Stimulated activated effector memory CD8-positive, alpha-beta T cell treated with anti-CD3 and anti-CD28 coated beads, Interleukin-12 subunit alpha, Interleukin-12 subunit beta, amount 100 ng/mL, for 72 hours (primary cell): ENCODE data around the gene PPM1L.

ENCODE experiments used
- ATAC-seq: fragments of 150-1000 bp; cut with Tn5 transposase; 2 replicates; pipeline ENCODE4 v1.10.0; 2021
- DNase-seq, 2 donors: peaks; one replicate each; pipeline ENCODE4 v3.0.0; 2021 to 2022; ENCODE audit warnings: low spot score in 2 of 2
- H3K27ac Mint-ChIP-seq: one replicate; pipeline ENCODE4 v1.8.0; 2022; ENCODE audit warnings: mild to moderate bottlenecking, mixed read lengths
- H3K36me3 Mint-ChIP-seq: one replicate; pipeline ENCODE4 v1.8.0; 2022; ENCODE audit warnings: mild to moderate bottlenecking, mixed read lengths
- H3K4me1 Mint-ChIP-seq: one replicate; pipeline ENCODE4 v1.8.0; 2022; ENCODE audit warnings: mixed read lengths
- H3K4me3 Mint-ChIP-seq: one replicate; pipeline ENCODE4 v1.8.0; 2022; ENCODE audit warnings: mild to moderate bottlenecking, mixed read lengths
- H3K9me3 Mint-ChIP-seq: one replicate; pipeline ENCODE4 v1.8.0; 2022; ENCODE audit warnings: mixed read lengths

Gene PPM1L

DNA sequence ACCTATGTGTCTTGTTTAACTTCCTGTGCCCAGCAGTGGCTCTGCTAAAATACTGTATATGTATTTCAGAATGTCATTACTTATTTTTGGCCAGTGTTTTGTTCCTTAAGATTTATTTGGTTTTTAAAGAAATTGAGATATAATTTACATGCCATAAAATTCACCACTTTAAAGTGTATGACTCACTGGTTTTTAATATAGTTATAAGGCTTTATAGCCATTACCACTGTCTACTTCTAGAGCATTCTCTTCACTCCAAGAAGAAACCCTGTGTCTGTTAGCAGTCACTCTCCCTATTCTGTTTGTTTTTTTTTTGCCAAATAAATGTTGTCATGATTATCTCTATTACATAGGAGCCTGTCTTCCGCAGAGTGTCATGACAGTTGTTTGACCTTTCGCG is 25.8 kb downstream of the PPM1L start:
- no peak for ATAC-seq

GRCh38 chr3:160784853-160785252 is 28.8 kb downstream of the PPM1L start:
- Mint-ChIP-seq H3K27ac (no peak overlapping the region), H3K9me3 (no peaks in the 10 kb centered on the region), H3K4me3 (no peak overlapping the region), H3K36me3 (no peaks in the 10 kb centered on the region), H3K4me1 (peaks cover 7% of the 10 kb centered on the region)
- no peak for ATAC-seq
- no peak for DNase-seq

More for the DNA sequence above, 25.8 kb downstream of the PPM1L start:
- Mint-ChIP-seq H3K36me3 (no peaks in the 10 kb centered on the region), H3K9me3 (no peaks in the 10 kb centered on the region), H3K4me3 (no peak overlapping the region), H3K27ac (no peak overlapping the region), H3K4me1 (peaks cover 7% of the 10 kb centered on the region)
- DNase-seq = no peak

- no peak overlapping the region for H3K4me3 Mint-ChIP-seq
- no peaks in the 10 kb centered on the region for H3K36me3 Mint-ChIP-seq
- no peak for ATAC-seq
- H3K9me3 Mint-ChIP-seq = no peaks in the 10 kb centered on the region
- H3K27ac Mint-ChIP-seq = no peak overlapping the region
- peaks cover 2% of the 10 kb centered on the region for H3K4me1 Mint-ChIP-seq
- no peak for DNase-seq
Measured at GRCh38 chr3:160790726-160791125, 34.7 kb downstream of the PPM1L start.

DNA sequence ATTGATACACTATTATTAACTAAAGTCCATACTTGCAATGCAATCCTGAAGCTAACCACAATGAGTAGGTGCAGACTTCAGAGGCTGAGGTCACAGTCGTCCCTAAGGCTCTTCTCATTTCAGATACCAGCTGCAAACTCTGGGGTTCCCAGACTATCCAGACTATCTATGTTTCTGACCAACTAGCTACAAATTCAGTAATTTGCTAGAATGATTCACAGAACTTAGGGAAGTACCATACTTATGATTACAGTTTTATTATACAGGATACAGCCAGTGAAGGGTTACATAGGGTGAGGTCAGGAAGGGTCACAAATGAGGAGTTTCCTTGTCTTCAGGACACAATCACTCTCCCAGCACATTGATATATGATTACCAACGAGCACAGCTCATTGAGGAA is 36.5 kb downstream of the PPM1L start:
- Mint-ChIP-seq H3K36me3 (no peaks in the 10 kb centered on the region), H3K27ac (no peak overlapping the region), H3K9me3 (no peaks in the 10 kb centered on the region), H3K4me1 (peaks cover 8% of the 10 kb centered on the region), H3K4me3 (no peak overlapping the region)
- DNase-seq (no peak), ATAC-seq (peak; percentile 40)

DNA sequence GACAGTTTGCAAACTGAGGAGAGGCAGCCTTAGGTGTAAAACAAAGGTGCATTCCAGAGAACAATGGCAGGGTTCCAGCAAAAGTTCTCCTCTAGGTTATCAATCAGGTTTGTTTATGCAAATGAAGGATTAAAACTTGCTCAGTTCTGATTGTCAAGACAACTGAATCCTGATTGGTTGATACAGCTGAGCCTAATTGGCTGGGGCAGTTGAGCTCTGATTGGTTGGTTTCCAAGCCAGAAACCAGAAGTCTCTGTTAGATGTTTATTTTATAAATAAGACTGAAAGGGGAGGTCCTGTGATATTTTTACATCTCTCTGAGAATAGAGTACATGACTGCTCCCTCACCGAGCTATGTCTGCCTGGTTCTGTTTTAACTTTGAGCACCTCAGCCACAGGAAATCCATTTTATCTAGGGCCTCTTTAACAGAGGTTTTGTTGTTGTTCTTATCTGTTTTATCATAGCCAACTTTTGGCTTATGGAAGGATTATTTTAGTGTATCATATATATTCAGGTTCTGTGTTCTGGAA is 37.8 kb downstream of the PPM1L start:
- DNase-seq (no peak), ATAC-seq (no peak)

GRCh38 chr3:160796089-160796812 is 40.2 kb downstream of the PPM1L start:
- Mint-ChIP-seq H3K4me3 (no peak overlapping the region), H3K27ac (no peak overlapping the region), H3K36me3 (no peaks in the 10 kb centered on the region), H3K9me3 (no peaks in the 10 kb centered on the region), H3K4me1 (peaks cover 12% of the 10 kb centered on the region)
- DNase-seq = no peak
- ATAC-seq = no peak

More for the DNA sequence above, 37.8 kb downstream of the PPM1L start:
- Mint-ChIP-seq H3K4me1 (peaks cover 12% of the 10 kb centered on the region), H3K4me3 (no peak overlapping the region), H3K9me3 (no peaks in the 10 kb centered on the region), H3K27ac (no peak overlapping the region), H3K36me3 (no peaks in the 10 kb centered on the region)

DNA sequence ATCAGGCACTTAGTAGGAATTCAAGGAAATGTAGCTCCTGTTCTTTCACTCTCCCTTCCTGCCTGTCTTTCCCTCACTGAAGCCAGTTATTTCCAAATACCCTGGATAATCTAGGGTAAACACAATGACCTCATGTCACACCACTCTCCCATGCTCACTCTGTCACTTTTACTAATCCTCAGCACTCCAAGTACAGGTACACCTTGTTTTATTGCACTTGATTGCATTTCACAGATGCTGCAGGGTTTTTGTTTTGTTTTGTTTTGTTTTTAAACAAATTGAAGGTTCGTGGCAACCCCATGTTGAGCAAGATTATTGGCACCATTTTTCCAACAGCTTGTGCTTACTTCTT is 40.8 kb downstream of the PPM1L start:
- ATAC-seq = no peak
- H3K36me3 Mint-ChIP-seq = peaks cover 3% of the 10 kb centered on the region
- no peaks in the 10 kb centered on the region for H3K9me3 Mint-ChIP-seq
- no peak overlapping the region for H3K4me3 Mint-ChIP-seq
- DNase-seq = no peak
- H3K4me1 Mint-ChIP-seq = peaks cover 17% of the 10 kb centered on the region
- no peak overlapping the region for H3K27ac Mint-ChIP-seq

DNA sequence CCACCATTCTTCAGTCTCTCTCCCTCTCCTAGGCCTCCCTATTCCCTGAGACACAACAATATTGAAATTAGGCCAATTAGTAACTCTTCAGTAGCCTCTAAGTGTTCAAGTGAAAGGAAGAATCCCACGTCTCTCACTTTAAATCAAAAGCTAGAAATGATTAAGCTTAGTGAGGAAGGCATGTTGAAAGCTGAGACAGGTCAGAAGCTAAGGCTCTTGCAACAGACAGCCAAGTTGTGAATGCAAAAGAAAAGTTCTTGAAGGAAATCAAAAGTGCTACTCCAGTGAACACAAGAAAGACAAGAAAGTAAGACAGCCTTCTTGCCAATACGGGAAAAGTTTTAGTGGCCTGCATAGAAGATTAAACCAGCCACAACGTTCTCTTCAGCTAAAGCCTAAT is 41.3 kb downstream of the PPM1L start:
- no peak overlapping the region for H3K4me3 Mint-ChIP-seq
- peaks cover 23% of the 10 kb centered on the region for H3K4me1 Mint-ChIP-seq
- no peak for ATAC-seq
- H3K27ac Mint-ChIP-seq = no peak overlapping the region
- no peaks in the 10 kb centered on the region for H3K9me3 Mint-ChIP-seq
- peaks cover 6% of the 10 kb centered on the region for H3K36me3 Mint-ChIP-seq
- no peak for DNase-seq

DNA sequence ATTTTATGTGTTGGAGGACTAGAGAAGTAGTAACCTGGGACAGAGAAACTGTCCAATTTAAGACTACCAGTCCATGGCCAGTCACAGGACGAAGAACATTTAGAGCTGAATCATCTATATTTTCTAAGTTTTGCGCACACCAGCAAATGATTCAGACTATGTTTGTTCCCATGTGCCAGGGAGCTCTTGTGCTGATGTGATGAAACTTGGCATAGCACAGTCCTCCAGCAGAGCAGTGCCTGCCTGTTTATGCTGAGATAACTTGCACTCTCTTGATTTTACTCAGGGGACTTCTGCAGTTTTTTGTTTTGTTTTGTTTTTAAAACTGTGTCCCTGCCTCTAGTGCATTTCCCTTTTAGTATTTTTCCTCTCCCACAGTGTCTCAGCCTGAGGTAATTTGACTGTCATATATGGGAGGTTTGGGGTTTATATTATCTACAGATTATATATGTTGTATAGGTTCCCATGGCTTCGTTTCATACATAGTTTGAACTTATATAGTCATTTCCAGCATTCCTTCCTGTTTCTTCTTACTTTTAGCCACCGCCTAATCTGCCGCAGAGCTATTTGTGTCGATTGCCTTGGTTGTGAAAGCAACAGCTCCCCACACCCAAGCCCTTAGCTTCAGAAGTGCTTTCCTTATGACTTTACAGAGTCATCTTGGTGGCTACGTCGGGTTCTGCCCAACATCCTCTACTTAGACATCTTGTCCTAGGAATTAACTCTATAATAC is 45.5 kb downstream of the PPM1L start:
- H3K4me3 Mint-ChIP-seq = peak overlapping the region; percentile 52
- ATAC-seq (peak; percentile 94), DNase-seq (peak in 1 of 2 donors; percentile 69)
- H3K4me1 Mint-ChIP-seq = peaks cover 23% of the 10 kb centered on the region
- no peaks in the 10 kb centered on the region for H3K9me3 Mint-ChIP-seq
- H3K36me3 Mint-ChIP-seq = peaks cover 6% of the 10 kb centered on the region
- peak overlapping the region; percentile 79 for H3K27ac Mint-ChIP-seq

DNA sequence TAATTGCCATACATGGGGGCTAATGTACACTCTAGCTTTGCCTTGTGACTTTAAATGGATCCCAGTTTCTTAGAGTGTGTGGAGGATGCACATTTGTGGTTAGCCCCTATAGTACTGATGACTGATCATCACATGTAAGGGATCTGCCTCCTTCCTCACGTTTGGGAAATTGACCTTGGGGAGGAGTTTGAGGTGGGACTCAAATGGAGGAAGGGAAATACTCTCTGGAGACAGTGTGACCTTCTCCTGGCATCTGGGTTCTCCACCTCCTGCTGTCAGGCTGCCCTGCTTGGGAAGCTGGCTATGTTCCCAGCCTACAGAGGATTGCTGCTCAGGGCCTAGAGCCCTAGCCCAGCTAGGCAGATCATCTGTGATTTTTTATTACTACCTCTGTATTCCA is 48.7 kb downstream of the PPM1L start:
- Mint-ChIP-seq H3K27ac (no peak overlapping the region), H3K9me3 (no peaks in the 10 kb centered on the region), H3K4me1 (peaks cover 12% of the 10 kb centered on the region), H3K36me3 (peaks cover 6% of the 10 kb centered on the region), H3K4me3 (no peak overlapping the region)
- no peak for DNase-seq
- no peak for ATAC-seq

DNA sequence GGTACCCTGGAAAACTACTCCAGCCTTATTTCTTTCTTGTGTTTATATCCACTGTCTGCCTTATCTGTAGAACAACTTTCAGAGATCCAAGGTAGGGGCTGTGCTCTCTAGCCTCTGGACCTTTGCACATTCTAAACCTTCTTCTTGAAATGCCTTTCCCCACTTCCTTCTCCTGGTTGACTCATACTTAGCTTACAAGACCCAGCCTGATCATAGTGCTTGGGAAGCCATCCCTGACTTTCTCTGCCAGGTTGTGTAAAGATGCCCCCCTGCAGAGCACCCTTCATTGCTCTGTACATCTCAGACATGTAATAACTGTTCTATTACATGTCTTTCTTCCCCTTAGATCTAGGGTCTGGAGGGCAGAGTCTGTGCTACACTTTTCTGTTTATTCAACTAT is 50.1 kb downstream of the PPM1L start:
- ATAC-seq = no peak

GRCh38 chr3:160806686-160807085 is 50.7 kb downstream of the PPM1L start:
- ATAC-seq (no peak), DNase-seq (no peak)
- no peak overlapping the region for H3K4me3 Mint-ChIP-seq
- peaks cover 7% of the 10 kb centered on the region for H3K4me1 Mint-ChIP-seq
- H3K27ac Mint-ChIP-seq = no peak overlapping the region
- H3K9me3 Mint-ChIP-seq = no peaks in the 10 kb centered on the region
- peaks cover 4% of the 10 kb centered on the region for H3K36me3 Mint-ChIP-seq

More for the DNA sequence above, 50.1 kb downstream of the PPM1L start:
- no peaks in the 10 kb centered on the region for H3K9me3 Mint-ChIP-seq
- no peak overlapping the region for H3K4me3 Mint-ChIP-seq
- H3K27ac Mint-ChIP-seq = no peak overlapping the region
- peaks cover 12% of the 10 kb centered on the region for H3K4me1 Mint-ChIP-seq
- peaks cover 6% of the 10 kb centered on the region for H3K36me3 Mint-ChIP-seq
- no peak for DNase-seq

- DNase-seq (no peak), ATAC-seq (no peak)
- peaks cover 8% of the 10 kb centered on the region for H3K4me1 Mint-ChIP-seq
- H3K9me3 Mint-ChIP-seq = no peaks in the 10 kb centered on the region
- H3K36me3 Mint-ChIP-seq = no peaks in the 10 kb centered on the region
- H3K27ac Mint-ChIP-seq = no peak overlapping the region
- H3K4me3 Mint-ChIP-seq = no peak overlapping the region
Measured at GRCh38 chr3:160808838-160809237, 52.8 kb downstream of the PPM1L start.

DNA sequence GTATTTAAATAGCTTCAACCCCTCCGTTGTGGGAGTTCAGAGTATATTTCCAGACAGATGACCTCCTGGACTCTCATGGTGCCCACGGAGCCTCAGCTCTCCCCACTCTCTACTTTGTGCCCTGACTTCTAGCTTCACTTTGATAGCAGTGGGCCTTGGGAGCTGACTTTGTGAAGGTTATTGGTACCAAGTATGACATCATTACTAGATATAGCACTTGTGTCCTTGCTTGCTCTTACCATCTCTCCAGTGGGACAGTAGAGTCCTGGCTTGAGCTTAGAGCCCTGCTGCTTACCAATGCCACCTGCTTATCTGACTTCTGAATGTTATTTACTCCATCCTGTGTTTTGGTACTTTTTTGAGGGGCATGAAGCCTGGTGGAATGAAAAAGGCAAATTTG is 53.4 kb downstream of the PPM1L start:
- H3K4me3 Mint-ChIP-seq = no peak overlapping the region
- ATAC-seq = no peak

GRCh38 chr3:160810362-160811236 is 54.6 kb downstream of the PPM1L start:
- H3K36me3 Mint-ChIP-seq = no peaks in the 10 kb centered on the region
- ATAC-seq (no peak), DNase-seq (no peak)
- no peak overlapping the region for H3K27ac Mint-ChIP-seq
- no peaks in the 10 kb centered on the region for H3K9me3 Mint-ChIP-seq
- no peak overlapping the region for H3K4me3 Mint-ChIP-seq
- peaks cover 8% of the 10 kb centered on the region for H3K4me1 Mint-ChIP-seq

More for the DNA sequence above, 53.4 kb downstream of the PPM1L start:
- Mint-ChIP-seq H3K9me3 (no peaks in the 10 kb centered on the region), H3K4me1 (peaks cover 8% of the 10 kb centered on the region), H3K36me3 (no peaks in the 10 kb centered on the region), H3K27ac (no peak overlapping the region)
- no peak for DNase-seq
